Natural killer cell (primary cell): Measurements from ENCODE around the gene SEPHS1. TPM values are rescaled to one million over a fixed set of nuclear protein-coding genes. Genes with fewer than 3 reads are reported as not detected.

Experiments used
- ATAC-seq, 3 donors: fragments of 150-1000 bp in 2 of 3; fragments of 200-7000 bp in 1 of 3; cut with Tn5 transposase; 1 replicate in 1 of 3; 2 replicates in 2 of 3; pipeline ENCODE4 v1.10.0; 2021; ENCODE audit warnings: mild to moderate bottlenecking in 2 of 3, moderate library complexity in 2 of 3
- DNase-seq, 2 donors: peaks; one replicate each; pipeline versions ENCODE4 v3.0.0 to v3.0.0-alpha.2; 2013 to 2021; ENCODE audit warnings: mixed read lengths in 1 of 2
- H3K27ac ChIP-seq: one replicate; pipeline ENCODE4 v1.5.1; 2013; ENCODE audit warnings: mild to moderate bottlenecking, low read length
- H3K27me3 ChIP-seq: one replicate; pipeline ENCODE4 v1.6.1; 2013; ENCODE audit warnings: low read length; ENCODE audit not compliant: control insufficient read depth, insufficient read depth
- H3K36me3 ChIP-seq: one replicate; pipeline ENCODE4 v1.6.1; 2013; ENCODE audit warnings: low read length; ENCODE audit not compliant: control insufficient read depth, insufficient read depth
- H3K4me1 ChIP-seq: one replicate; pipeline ENCODE4 v1.6.1; 2013; ENCODE audit warnings: low read length; ENCODE audit not compliant: control insufficient read depth, insufficient read depth
- H3K4me3 ChIP-seq: one replicate; pipeline ENCODE4 v1.5.1; 2013; ENCODE audit warnings: low read length
- H3K9me3 ChIP-seq: one replicate; pipeline ENCODE4 v1.6.1; 2013; ENCODE audit warnings: low read length; ENCODE audit not compliant: control insufficient read depth, insufficient read depth
- H3K27ac Mint-ChIP-seq, 2 donors: one replicate each; pipeline ENCODE4 v1.8.0; 2022; ENCODE audit warnings: mild to moderate bottlenecking in 2 of 2, mixed read lengths in 2 of 2, moderate library complexity in 1 of 2
- H3K27me3 Mint-ChIP-seq, 2 donors: one replicate each; pipeline ENCODE4 v1.8.0; 2022; ENCODE audit warnings: low read depth in 2 of 2, mixed read lengths in 2 of 2
- H3K36me3 Mint-ChIP-seq: one replicate; pipeline ENCODE4 v1.8.0; 2022; ENCODE audit warnings: mixed read lengths
- H3K4me1 Mint-ChIP-seq, 2 donors: one replicate each; pipeline ENCODE4 v1.8.0; 2022; ENCODE audit warnings: mixed read lengths in 2 of 2
- H3K4me3 Mint-ChIP-seq: one replicate; pipeline ENCODE4 v1.8.0; 2022; ENCODE audit warnings: mild to moderate bottlenecking, moderate library complexity, mixed read lengths
- H3K9me3 Mint-ChIP-seq, 2 donors: one replicate each; pipeline ENCODE4 v1.8.0; 2022; ENCODE audit warnings: mixed read lengths in 2 of 2
- WGBS: methylation state at CpG from one replicate; pipeline ENCODE4 v1.1.7; 2013; ENCODE audit warnings: missing lambda C conversion rate; ENCODE audit not compliant: insufficient coverage; 5-methylcytosine and 5-hydroxymethylcytosine counted together
- intact Hi-C: fragments of 100-400 bp; cut with micrococcal nuclease; formaldehyde crosslinking; loops from one replicate; pipeline ENCODE4 v1.14.2; 2022
- total RNA-seq, 4 donors: library from RNA; stranded (reverse); fragments of 120-200 nt in 1 of 4; gene quantifications; one replicate each; pipeline versions ENCODE4 v1.2.3 to v1.2.4, GENCODE V29; 2013 to 2022
- TF ChIP-seq, protein P1 (sequence below): fragments of 200-600 bp; IDR thresholded peaks from one replicate; pipeline ENCODE4 v1.8.0; 2022; ENCODE audit warnings: antibody characterized with exemption

SEPHS1 gene
- total RNA-seq, 3 donors from 2014 or later (not counting 1 experiment from before 2014, with no cell fraction given) = 20.4 to 28.2 (median 23.4) TPM

DNA sequence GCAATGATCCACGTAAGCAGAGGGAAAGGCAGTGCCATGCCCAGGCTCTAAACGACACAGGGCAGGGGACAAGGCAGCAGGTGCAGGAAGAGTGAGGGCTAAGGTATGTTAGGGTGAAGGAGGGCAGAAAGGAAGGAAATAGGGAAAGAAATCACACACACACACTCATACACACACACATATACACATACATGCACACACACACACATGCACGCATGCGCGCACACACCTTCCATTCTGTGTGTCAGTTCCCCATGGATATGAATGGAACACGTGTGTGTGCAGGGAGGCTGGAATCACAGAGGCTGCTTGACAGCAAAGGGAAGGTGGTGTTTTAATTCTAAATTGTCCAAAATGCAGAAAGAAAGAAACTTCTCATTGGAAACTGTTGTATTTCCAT is 42.0 kb downstream of the SEPHS1 start:
- Histone ChIP-seq H3K36me3 (no peaks in the 10 kb centered on the region), H3K27me3 (no peaks in the 10 kb centered on the region), H3K27ac (no peak overlapping the region), H3K9me3 (no peaks in the 10 kb centered on the region), H3K4me1 (peaks cover 10% of the 10 kb centered on the region), H3K4me3 (no peak overlapping the region)
- Mint-ChIP-seq H3K36me3 (no peaks in the 10 kb centered on the region), H3K4me3 (no peak overlapping the region), H3K27ac (no peak overlapping the region), H3K4me1 (peaks cover 14% of the 10 kb centered on the region in 2 donors), H3K27me3 (no peaks in the 10 kb centered on the region), H3K9me3 (no peaks in the 10 kb centered on the region)
- WGBS = 97% methylated on average over 6 of the region's 6 CpGs
- TF ChIP-seq, protein P1, sequence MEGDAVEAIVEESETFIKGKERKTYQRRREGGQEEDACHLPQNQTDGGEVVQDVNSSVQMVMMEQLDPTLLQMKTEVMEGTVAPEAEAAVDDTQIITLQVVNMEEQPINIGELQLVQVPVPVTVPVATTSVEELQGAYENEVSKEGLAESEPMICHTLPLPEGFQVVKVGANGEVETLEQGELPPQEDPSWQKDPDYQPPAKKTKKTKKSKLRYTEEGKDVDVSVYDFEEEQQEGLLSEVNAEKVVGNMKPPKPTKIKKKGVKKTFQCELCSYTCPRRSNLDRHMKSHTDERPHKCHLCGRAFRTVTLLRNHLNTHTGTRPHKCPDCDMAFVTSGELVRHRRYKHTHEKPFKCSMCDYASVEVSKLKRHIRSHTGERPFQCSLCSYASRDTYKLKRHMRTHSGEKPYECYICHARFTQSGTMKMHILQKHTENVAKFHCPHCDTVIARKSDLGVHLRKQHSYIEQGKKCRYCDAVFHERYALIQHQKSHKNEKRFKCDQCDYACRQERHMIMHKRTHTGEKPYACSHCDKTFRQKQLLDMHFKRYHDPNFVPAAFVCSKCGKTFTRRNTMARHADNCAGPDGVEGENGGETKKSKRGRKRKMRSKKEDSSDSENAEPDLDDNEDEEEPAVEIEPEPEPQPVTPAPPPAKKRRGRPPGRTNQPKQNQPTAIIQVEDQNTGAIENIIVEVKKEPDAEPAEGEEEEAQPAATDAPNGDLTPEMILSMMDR = no peak
- intact Hi-C loops = no loop called here
- no peak for DNase-seq
- no peak for ATAC-seq

DNA sequence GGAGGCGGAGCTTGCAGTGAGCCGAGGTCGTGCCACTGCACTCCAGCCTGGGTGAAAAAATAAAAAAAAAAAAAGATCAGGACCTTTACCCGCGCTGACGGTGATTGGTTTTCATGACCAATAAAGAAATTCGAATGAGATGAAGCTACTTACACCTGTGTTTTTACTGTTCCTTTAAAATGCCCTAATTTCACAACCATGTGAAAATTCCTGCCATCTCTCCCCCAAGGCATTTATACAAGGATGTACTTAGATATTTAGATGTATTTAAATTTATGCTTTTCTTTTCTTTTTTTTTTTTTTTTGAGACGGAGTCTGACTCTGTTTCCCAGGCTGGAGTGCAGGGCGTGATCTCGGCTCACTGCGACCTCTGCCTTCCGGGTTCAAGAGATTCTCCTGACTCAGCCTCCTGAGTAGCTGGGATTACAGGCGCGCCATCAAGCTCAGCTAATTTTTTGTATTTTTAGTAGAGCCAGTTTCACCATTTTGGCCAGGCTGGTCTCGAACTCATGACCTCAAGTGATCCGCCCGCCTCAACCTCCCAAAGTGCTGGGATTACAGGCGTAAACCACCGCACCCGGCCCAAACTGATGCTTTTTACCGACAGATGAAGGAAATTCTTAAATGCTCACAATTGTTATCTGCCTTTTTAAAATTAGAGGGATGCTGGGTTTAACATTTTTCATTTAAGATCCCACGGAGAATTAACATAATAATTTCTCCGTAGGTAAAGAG is 45.1 kb downstream of the SEPHS1 start:
- DNase-seq = peak in 1 of 2 donors; percentile 27
- H3K27me3 ChIP-seq = no peaks in the 10 kb centered on the region
- peak overlapping the region; percentile 98 to 99 for H3K27ac Mint-ChIP-seq

DNA sequence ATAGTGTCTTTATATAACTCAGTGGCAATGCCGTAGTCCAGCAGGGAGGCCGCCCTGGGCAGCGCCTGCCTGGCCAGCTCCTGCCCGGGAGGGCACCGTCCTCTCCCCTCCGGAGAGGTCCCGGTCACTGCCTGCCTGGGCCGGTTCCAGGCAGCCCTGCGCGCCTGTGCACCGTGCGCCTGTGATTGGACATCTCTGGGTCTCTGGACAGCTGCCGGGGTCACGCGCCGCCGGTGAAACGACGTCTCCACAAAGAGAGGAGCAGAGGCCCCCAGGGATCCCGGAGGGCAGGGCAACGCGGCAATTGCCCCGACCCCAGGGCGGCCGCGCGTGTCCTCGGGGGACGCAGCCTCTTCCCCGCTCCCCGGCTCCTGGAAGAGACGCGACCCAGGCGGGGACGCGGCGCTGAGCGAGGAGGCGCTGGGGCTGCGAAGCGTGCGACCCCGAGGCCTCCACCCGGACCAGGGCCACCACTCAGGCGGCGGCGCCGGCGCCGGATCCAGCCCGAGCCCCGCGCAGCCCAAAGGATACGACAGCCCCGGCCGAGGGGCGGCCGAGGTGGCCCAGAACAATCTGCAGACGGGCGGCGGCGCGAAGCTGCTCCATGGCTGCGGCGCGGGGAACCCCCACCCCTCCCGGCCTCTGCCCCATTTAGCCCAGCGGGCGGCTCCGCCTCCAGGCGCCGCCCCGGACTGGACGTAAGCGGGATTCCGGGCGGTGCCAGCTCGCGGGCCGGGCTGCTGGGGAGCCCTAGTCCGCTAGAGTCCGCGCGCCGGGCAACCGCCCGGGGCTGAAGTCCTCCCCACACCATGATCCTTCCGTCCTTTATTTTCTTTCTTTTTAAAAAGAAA is 48.4 kb downstream of the SEPHS1 start, which contains the start of gene PHYH:
PHYH (minus strand) TSS at position 628 of the 851 bp plus-strand sequence; CDS start at position 606, 22 bp downstream.
- no peaks in the 10 kb centered on the region for H3K9me3 ChIP-seq
- H3K27me3 Mint-ChIP-seq = no peaks in the 10 kb centered on the region
- H3K4me3 Mint-ChIP-seq = peak within 1 kb of the TSS; percentile 89
- WGBS = under 1% methylated on average over 88 of the region's 88 CpGs
- peaks cover 19 to 28% of the 10 kb centered on the region in 2 donors for H3K4me1 Mint-ChIP-seq
- ATAC-seq (peak; percentile 72 to 83 (median 76)), DNase-seq (peak; percentile 86 to 92)
- H3K27ac Mint-ChIP-seq = peak within 1 kb of the TSS; percentile 98 to 99
- H3K4me3 ChIP-seq = peak within 1 kb of the TSS; percentile 67
- H3K36me3 ChIP-seq = no peaks in the 10 kb centered on the region
- H3K27ac ChIP-seq = peak within 1 kb of the TSS; percentile 75
- H3K9me3 Mint-ChIP-seq = no peaks in the 10 kb centered on the region
- H3K27me3 ChIP-seq = no peaks in the 10 kb centered on the region
- intact Hi-C loops = loop anchor here (5.0 kb wide), 1 partner anchor 48 kb away; the partner anchor contains the start of gene SEPHS1
- TF ChIP-seq, protein P1 = no peak
- peaks cover 28% of the 10 kb centered on the region for H3K4me1 ChIP-seq
- H3K36me3 Mint-ChIP-seq = no peaks in the 10 kb centered on the region

More for the DNA sequence above, 45.1 kb downstream of the SEPHS1 start:
- Histone ChIP-seq H3K9me3 (no peaks in the 10 kb centered on the region), H3K4me1 (peaks cover 28% of the 10 kb centered on the region), H3K36me3 (no peaks in the 10 kb centered on the region), H3K4me3 (no peak overlapping the region), H3K27ac (no peak overlapping the region)
- WGBS = 82% methylated on average over 20 of the region's 23 CpGs
- Mint-ChIP-seq H3K27me3 (no peaks in the 10 kb centered on the region), H3K4me1 (peaks cover 19 to 28% of the 10 kb centered on the region in 2 donors), H3K4me3 (peak overlapping the region; percentile 91), H3K36me3 (no peaks in the 10 kb centered on the region), H3K9me3 (no peaks in the 10 kb centered on the region)
- TF ChIP-seq, protein P1 = no peak
- ATAC-seq = no peak
- intact Hi-C loops = loop anchor here (1.0 to 5.0 kb wide), 4 partner anchors 32 to 204 kb away; partner anchors contain the start of genes MCM10 and SEPHS1
